ENCODE measurements around the gene HNRNPAB.

GRCh38 chr5:178174456-178174855 is 29.9 kb upstream of the HNRNPAB start:
- TF ChIP-seq MYC (IDR thresholded peaks at IDR 0.05; ENCODE audit: low read depth, low read length) = no peak
- no peak for TF ChIP-seq JUN (IDR thresholded peaks at IDR 0.05; ENCODE audit: borderline replicate concordance, insufficient read depth, insufficient read length, low read depth)
- TF ChIP-seq POLR2A (IDR thresholded peaks at IDR 0.05; ENCODE audit: low read depth, low read length) = no peak
- no peak for TF ChIP-seq CTCF (IDR thresholded peaks at IDR 0.05; ENCODE audit: extremely low read depth in 1 of 2, insufficient read depth in 1 of 2, low read depth in 1 of 2, low read length in 2 of 2)
- TF ChIP-seq FOS (IDR thresholded peaks at IDR 0.05; ENCODE audit: borderline replicate concordance, insufficient read depth, low read length) = no peak
